Activated CD4-positive, alpha-beta T cell treated with anti-CD3 and anti-CD28 coated beads for 48 hours (primary cell): ENCODE data around the gene CRYGN.
A peak's percentile ranks its signal among the peaks of the same experiment; 100 is the strongest.

Experiments used
- DNase-seq: peaks from one replicate; pipeline ENCODE4 v3.0.0-alpha.2; 2020

CRYGN gene

DNA sequence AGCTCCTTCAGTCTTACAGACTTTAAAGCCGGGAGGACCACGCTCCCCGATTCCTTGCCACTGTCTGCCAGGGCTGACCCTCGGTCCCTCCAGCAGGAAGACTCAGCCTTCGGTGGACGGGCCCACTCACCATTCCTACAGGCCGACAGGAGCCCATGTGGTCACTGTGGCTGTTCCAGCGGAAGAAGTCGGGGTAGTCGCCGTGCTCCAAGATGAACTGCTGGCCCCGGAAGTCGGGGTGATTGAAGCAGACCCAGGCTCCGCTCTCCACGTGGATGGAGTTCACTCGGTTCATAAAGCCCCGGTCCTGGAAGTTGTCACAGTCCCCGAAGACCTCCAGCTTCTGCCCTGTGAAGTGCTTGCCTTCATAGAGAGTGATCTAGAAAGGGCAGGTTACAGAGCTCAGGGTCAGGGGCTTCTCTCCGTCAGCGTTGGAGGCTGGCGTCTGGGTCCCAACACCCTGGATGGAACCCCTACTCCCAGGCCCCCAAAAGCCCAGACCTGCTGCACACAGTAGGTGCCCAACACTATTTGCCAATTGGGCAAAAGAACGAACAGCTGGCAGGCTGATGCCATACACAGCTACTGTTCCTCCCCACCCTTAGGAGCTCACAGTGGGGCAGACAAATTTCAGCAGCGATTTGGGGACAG lies 1.9 kb downstream of the CRYGN start:
- DNase-seq: no peak

DNA sequence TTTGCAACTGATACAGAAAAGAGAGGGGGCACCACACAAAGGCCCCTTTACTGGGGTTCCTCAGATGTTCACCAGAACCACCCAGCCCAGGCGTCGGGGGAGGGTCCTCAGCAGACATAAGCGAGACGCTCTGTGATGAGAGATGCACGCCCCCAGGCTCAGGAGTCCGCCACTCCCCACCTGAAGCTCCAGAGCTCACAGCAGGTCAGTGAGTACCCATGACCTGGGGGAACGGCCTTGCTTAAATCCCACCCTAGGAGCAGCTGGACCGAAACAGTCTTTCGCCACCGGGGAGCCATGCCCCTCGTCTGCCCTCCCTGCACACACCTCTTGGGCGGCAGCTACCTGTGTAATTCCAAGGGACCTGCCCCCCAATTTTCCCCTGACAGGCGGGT lies 2.8 kb downstream of the CRYGN start:
- DNase-seq: no peak

- DNase-seq: no peak
These were observed 3.3 kb downstream of the CRYGN start for GRCh38 chr7:151436446-151437158.

DNA sequence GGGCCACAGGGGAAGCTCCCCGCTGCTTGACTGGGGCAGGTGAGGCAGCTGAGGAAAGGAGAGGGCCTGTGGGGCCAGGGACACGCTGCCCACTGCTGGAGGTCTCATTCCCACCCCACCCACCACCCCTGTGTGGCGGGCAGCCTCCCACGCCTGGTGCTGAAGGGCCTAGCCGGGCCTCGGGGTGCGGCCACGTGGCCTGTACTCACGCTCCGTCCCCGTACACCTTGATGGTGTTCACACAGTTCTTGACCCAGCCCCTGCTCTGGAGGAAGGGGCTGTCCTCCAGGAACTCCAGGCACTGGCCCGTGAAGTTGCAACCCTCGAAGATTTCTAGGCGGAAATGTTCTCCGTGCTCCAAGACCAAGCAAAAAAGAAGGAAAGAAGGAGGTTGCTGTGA lies 4.0 kb downstream of the CRYGN start:
- no peak for DNase-seq

GRCh38 chr7:151435103-151435916 lies 4.6 kb downstream of the CRYGN start:
- no peak for DNase-seq

GRCh38 chr7:151434549-151434948 lies 5.4 kb downstream of the CRYGN start:
- no peak for DNase-seq

DNA sequence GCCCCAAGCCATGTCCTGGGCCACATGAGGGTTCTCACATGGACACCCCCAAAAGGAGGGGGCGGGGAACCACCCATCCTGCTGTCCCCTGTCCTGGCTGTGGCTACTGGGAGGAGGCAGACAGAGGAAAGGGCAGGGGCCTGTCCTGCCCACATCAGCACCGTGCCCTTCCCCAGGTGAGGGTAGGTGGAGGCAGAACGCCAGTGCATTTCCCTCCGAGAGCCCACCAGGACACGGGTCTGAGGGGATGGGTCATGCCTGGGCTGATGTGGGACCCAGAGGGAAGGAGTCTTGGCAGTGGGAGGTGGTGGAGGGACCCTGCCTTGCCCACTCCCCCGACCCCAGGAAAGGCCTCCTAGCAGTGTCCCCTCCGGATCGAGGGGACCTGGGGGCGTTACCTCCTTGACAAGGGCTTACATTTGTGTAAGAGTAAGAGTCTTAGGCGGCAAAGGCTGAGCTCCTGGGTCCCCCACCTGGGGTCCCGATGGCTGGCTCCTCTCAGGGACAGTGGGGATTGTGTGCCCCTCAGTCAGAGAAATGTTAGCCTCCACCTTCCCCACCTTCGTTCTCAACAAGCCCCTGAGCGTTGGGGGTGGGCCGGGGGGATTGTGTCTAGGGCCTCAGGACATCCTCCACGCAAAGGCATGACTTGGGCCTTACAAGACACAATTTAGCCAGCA lies 6.1 kb downstream of the CRYGN start:
- DNase-seq: no peak

- DNase-seq: peak; percentile 79
These were observed 7.1 kb downstream of the CRYGN start for GRCh38 chr7:151432658-151433521.

- DNase-seq: no peak
These were observed 8.1 kb downstream of the CRYGN start for GRCh38 chr7:151431768-151432311.

DNA sequence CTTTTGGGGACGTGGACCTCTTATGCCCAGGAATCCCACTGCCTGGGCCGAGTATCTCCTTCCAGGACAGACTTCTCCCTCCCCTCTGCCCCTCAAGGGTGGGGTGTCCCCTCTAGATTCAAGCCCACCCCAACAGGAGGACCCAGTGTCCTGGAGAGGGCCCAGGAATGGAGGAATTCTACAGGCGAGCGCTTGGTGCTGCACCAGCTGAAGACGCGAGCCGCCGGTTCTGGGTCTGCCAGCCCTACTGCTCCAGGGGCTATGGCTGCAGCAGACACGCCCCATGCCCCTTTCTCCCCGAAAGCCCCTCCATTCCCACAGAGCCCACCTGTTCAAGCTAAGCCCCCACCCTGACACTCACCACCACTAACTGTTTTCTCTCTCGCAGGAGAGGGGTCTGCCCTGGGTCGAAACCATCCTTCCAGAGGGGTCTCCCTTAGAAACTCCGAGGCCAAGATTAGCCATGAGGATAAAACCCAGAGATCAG lies 8.6 kb downstream of the CRYGN start:
- DNase-seq: no peak

- DNase-seq: no peak
These were observed 9.3 kb downstream of the CRYGN start for GRCh38 chr7:151430391-151431205.

DNA sequence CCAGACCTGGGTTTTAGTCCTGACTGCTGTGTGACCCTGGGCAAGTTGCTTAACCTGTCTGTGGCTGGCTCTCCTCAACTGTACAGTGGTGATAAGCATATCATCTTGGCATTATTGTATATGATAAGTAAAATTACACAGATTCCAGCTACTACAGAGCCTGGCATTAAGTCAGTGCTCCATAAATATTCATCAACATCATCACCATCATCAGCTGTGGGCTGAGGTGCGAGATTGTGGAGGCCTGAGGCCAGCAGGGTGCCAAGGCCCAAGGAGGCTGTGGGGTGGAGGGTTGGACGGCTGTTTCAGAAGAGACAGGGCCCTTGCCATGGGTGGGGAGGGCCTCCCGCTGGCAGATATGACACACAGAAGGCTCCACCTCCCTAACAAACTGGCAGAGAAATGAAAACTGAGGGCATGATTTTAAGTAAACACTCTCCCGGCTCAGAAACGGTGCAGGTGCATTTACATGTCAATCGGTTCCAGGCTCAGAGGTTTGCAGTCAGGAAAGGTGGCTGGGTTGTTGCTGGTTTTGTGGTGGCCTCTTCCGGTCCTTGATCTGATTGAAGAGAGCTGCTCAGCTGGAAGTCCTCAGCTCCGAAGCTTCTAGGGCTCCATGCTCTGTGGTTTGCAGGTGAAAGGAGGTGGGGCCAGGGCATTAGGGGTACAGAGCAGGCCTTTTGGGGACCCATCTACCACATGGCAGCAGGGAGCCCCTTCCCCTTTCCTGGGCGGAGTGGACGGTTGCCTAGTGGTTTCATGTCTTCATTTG lies 10.2 kb downstream of the CRYGN start:
- DNase-seq: peak; percentile 47

- DNase-seq: no peak
These were observed 10.7 kb downstream of the CRYGN start for GRCh38 chr7:151429237-151429559.

DNA sequence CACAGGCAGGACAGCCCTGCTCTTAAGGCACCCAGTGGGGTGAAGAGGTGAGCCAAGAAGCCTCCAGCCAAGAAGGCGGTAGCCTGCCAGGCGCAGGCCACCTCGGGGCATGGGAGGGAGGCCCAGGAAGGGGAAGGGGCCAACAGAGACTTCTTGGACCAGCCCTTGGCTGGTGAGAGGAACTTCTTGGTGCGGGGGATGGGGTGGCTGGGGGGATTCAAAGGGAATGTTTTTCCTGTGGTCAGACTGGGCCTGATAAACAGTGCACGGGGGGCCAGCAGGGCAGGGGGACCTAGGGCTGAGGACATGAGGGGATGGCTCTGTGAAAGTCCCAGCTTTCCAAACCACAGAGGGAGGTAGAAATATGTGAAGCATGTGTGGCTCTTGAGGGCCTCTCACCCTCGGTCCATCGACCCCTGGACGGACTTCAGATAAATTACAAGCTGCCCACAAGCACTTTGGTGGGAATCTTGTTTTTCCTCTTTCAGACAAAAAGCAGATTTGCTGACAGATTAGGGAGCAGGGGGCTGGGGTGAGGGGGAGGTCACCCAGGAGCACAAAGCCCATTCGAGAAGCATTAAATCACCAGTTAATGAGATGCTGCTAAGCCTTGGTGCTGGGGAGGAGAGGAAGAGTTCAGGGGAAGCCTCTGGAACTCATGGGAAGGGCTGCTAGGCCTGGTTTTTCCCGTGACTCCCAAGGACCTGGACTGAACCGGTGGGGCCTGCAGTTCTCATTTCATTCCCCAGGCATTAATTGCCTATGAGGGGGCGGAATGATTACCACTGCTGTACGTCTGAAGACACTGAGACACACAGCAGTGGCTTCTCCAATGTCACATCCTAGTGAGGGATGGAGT lies 11.3 kb downstream of the CRYGN start:
- DNase-seq: no peak

DNA sequence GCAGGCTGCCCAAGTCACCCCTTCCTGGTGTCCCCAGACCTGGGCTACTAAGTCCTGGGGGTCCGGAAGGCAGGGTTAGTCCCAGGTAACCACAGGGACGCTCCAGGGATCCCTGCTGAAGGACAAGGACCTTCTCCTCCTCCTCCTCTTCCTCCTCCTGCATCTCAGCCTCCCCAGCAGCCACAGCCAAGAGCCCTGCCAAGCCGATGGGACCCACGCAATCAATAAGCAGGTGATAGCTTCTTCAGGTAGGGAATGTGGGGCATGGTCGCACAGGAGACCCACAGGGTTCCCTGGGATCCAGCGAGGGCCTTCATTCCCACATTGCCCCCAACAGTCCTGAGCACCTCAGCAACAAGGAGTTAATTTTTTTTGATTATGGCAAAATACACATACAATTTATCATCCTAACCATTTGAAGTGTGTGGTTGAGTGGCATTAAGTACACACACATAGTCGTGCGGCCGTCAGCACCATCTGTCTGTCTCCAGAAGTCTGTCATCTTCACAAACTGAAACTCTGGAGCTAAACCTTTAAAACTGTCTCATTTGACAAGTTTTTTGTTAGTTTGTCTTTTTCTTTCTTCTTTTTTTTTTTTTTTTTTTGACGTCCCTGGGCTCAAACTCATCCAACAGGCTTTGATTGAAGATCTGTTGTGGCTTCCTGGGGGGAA lies 12.1 kb downstream of the CRYGN start:
- no peak for DNase-seq

DNA sequence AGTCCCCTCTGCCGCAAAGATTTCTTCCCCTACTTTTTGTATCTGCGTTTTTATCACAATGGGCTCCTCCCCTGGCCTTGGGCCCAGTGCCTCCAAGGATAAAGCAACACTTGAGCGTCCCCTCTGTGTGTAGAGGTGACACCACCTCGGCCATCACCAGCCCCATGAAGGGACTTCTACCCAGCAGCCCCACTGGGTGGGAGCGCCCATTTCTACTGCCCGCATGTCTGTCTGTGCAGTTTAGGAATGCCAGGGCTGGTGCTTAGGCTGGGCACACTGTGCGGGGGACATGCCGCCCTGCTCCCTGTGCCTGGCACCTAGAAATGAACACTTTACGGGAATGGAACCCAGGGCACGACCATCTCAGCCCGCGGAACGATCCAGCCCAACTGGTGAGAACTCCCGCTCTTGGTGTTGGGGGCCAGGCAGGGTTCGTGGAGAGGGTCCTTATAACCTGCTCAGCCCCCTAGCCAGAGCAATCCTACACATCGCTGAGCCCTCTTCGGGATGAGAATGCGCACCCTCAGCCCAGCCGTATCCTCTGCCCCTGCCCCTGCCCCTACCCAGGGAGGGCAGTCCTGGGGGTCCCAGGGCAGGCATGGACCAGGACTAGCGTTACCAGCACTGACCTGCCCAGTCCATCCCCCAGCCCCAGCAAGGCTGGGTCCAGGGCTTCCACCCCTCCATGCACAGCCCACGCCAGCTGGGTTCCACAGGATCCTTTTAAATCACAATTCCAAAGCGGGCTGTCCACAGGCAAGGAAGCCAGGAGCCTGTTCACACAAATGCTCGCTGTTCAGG lies 12.8 kb downstream of the CRYGN start:
- DNase-seq: no peak

DNA sequence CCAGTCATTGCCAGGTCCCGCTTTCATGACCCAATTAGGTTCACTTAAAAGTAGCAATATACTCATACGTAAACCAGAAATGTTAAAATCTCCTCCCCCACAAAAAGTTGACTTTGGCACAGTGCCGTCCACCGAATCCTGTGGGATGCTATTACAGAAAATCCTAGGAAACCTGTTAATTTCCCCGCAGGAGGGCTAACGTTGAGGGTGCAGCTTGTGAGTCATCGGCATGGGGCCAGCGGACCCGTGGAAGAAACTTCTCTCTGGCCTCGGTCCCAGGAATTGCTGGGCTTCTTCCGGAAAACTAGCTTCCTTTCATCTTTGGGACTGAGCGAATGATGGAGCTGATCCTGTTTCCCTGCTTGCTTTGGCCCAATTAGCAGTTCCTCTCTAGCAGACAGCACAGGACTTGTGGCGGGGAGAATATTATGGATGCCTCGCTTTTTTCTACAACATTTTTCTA lies 13.5 kb downstream of the CRYGN start:
- no peak for DNase-seq
